HL-60 (cell line): Measurements from ENCODE around the gene SLC33A1.

Experiments used
- DNase-seq, 2 experiments: peaks; one replicate each; pipeline ENCODE4 v3.0.0-alpha.2; 2010 to 2020; ENCODE audit warnings: low read depth in 1 of 2, low spot score in 1 of 2
- H3K27ac ChIP-seq: fragments of 250-450 bp; sonication (Bioruptor Pico); replicated peaks from 2 replicates; pipeline ENCODE4 v1.5.1; 2020; ENCODE audit warnings: mild to moderate bottlenecking, moderate library complexity
- H3K27me3 ChIP-seq: fragments of 250-450 bp; sonication (Bioruptor Pico); 2 replicates; pipeline ENCODE4 v1.5.1; 2021; ENCODE audit warnings: mild to moderate bottlenecking, moderate library complexity; ENCODE audit not compliant: insufficient read depth, poor library complexity, severe bottlenecking
- H3K4me3 ChIP-seq: replicated peaks from 2 replicates; pipeline ENCODE4 v1.5.1; 2011; ENCODE audit warnings: mild to moderate bottlenecking, control low read depth, low read length; ENCODE audit not compliant: insufficient read depth
- CTCF ChIP-seq: IDR thresholded peaks from one replicate; pipeline ENCODE4 v1.5.1; 2011; ENCODE audit warnings: low read length, control low read depth, inconsistent platforms; ENCODE audit not compliant: insufficient read depth
- GABPA ChIP-seq: IDR thresholded peaks from 2 replicates; pipeline ENCODE4 v1.6.1; 2012; ENCODE audit warnings: low read depth
- POLR2AphosphoS5 ChIP-seq: IDR thresholded peaks from 2 replicates; pipeline ENCODE4 v1.6.1; 2012; ENCODE audit warnings: low read depth
- REST ChIP-seq: IDR thresholded peaks from 2 replicates; pipeline ENCODE4 v1.6.1; 2012; ENCODE audit warnings: low read depth; ENCODE audit not compliant: insufficient replicate concordance
- SPI1 ChIP-seq: IDR thresholded peaks from 2 replicates; pipeline ENCODE4 v1.6.1; 2012; ENCODE audit warnings: low read depth, mild to moderate bottlenecking, borderline replicate concordance

SLC33A1 gene

GRCh38 chr3:155890671-155891190 lies 36.5 kb upstream of the SLC33A1 start:
- TF ChIP-seq REST (no peak), GABPA (no peak), CTCF (no peak), POLR2AphosphoS5 (no peak), SPI1 (no peak)
- DNase-seq, result no peak
- no peak overlapping the region for H3K27ac ChIP-seq
- no peak overlapping the region for H3K4me3 ChIP-seq
- H3K27me3 ChIP-seq, result no peaks in the 10 kb centered on the region

GRCh38 chr3:155889952-155890351 lies 35.7 kb upstream of the SLC33A1 start:
- no peaks in the 10 kb centered on the region for H3K27me3 ChIP-seq
- TF ChIP-seq GABPA, result no peak
- no peak for TF ChIP-seq SPI1
- no peak for TF ChIP-seq REST
- no peak for TF ChIP-seq CTCF
- no peak for TF ChIP-seq POLR2AphosphoS5
- H3K4me3 ChIP-seq, result no peak overlapping the region
- no peak for DNase-seq
- H3K27ac ChIP-seq, result no peak overlapping the region

- H3K4me3 ChIP-seq, result no peak overlapping the region
- no peak for TF ChIP-seq POLR2AphosphoS5
- no peak for TF ChIP-seq SPI1
- TF ChIP-seq REST, result no peak
- TF ChIP-seq GABPA, result no peak
- TF ChIP-seq CTCF, result no peak
- DNase-seq, result no peak
- H3K27ac ChIP-seq, result no peak overlapping the region
- H3K27me3 ChIP-seq, result no peaks in the 10 kb centered on the region
Observed at GRCh38 chr3:155889212-155889611, 35.0 kb upstream of the SLC33A1 start.
